PC-3 (cell line): ENCODE measurements around the gene SIAE. TPM values are rescaled to one million over a fixed set of nuclear protein-coding genes. Genes with fewer than 3 reads are reported as not detected.

Experiments
- ATAC-seq: fragments of 200-7000 bp; cut with Tn5 transposase; 2 replicates; pipeline ENCODE4 v1.9.1; 2020; ENCODE audit warnings: mild to moderate bottlenecking, moderate library complexity
- BruUV-seq: library from RNA; stranded (reverse); fragments of 400-500 nt; replicated peaks from 2 replicates; lab custom pipeline; 2021; lab: Mats Ljungman, UMichigan
- CTCF ChIA-PET: fragments of 300-600 bp; sonication (Branson Sonifier 250); formaldehyde crosslinking; loops from one replicate; lab custom pipeline; 2022; ENCODE audit warnings: antibody characterized with exemption; lab: Charles Lee
- POLR2A ChIA-PET: fragments of 300-600 bp; sonication (Branson Sonifier 250); formaldehyde crosslinking; loops from one replicate; lab custom pipeline; 2022; ENCODE audit warnings: antibody characterized with exemption; ENCODE audit not compliant: unreplicated experiment; lab: Charles Lee
- DNase-seq: peaks from one replicate; pipeline ENCODE4 v3.0.0-alpha.2; 2015
- H2AFZ ChIP-seq: fragments of 300-600 bp; sonication (generic); 2 replicates; pipeline ENCODE4 v1.6.0; 2016; ENCODE audit warnings: antibody characterized with exemption, low read length
- H3F3A ChIP-seq: fragments of 300-600 bp; sonication (generic); one replicate; pipeline ENCODE4 v1.6.0; 2017; ENCODE audit warnings: antibody characterized with exemption, low read length, control low read depth, mild to moderate bottlenecking; ENCODE audit not compliant: unreplicated experiment
- H3K27ac ChIP-seq: fragments of 300-600 bp; sonication (generic); 2 replicates; pipeline ENCODE4 v1.5.1; 2016; ENCODE audit warnings: mild to moderate bottlenecking, low read length
- H3K27me3 ChIP-seq: fragments of 300-600 bp; sonication (generic); 2 replicates; pipeline ENCODE4 v1.6.1; 2016; ENCODE audit warnings: low read length, mixed read lengths
- H3K36me3 ChIP-seq: fragments of 300-600 bp; sonication (generic); 2 replicates; pipeline ENCODE4 v1.6.1; 2016; ENCODE audit warnings: low read depth, mixed run types, low read length, mixed read lengths
- H3K4me1 ChIP-seq: fragments of 300-600 bp; sonication (generic); 2 replicates; pipeline ENCODE4 v1.5.1; 2016; ENCODE audit warnings: low read length; ENCODE audit not compliant: insufficient read depth
- H3K4me2 ChIP-seq: fragments of 300-600 bp; sonication (generic); 2 replicates; pipeline ENCODE4 v1.6.0; 2016; ENCODE audit warnings: low read length
- H3K4me3 ChIP-seq: fragments of 300-600 bp; sonication (generic); 2 replicates; pipeline ENCODE4 v1.5.1; 2016; ENCODE audit warnings: mild to moderate bottlenecking, low read length, mixed read lengths
- H3K79me2 ChIP-seq: fragments of 300-600 bp; sonication (generic); 2 replicates; pipeline ENCODE4 v1.6.1; 2017; ENCODE audit warnings: low read length, mixed read lengths
- H3K9ac ChIP-seq: fragments of 300-600 bp; sonication (generic); 2 replicates; pipeline ENCODE4 v1.6.0; 2016; ENCODE audit warnings: mild to moderate bottlenecking, low read length
- H3K9me2 ChIP-seq: fragments of 300-600 bp; sonication (generic); replicated peaks from 2 replicates; pipeline ENCODE4 v1.6.1; 2016; ENCODE audit warnings: mixed run types, low read length, mixed read lengths
- H3K9me3 ChIP-seq: fragments of 300-600 bp; sonication (generic); 2 replicates; pipeline ENCODE4 v1.6.1; 2016; ENCODE audit warnings: low read length, mixed read lengths
- H4K20me1 ChIP-seq: fragments of 300-600 bp; sonication (generic); 2 replicates; pipeline ENCODE4 v1.6.1; 2016; ENCODE audit warnings: low read length, mixed read lengths
- CTCF ChIP-seq: fragments of 300-600 bp; sonication (generic); conservative IDR thresholded peaks from 2 replicates; pipeline ENCODE4 v1.5.1; 2017; ENCODE audit warnings: antibody characterized with exemption, low read depth, mild to moderate bottlenecking, low read length
- EZH2 ChIP-seq: fragments of 300-600 bp; sonication (generic); IDR thresholded peaks from one replicate; pipeline ENCODE4 v1.6.1; 2017; ENCODE audit warnings: antibody characterized with exemption, mild to moderate bottlenecking, low read length; ENCODE audit not compliant: unreplicated experiment
- EZH2phosphoT487 ChIP-seq: fragments of 300-600 bp; sonication (generic); IDR thresholded peaks from 2 replicates; pipeline ENCODE4 v1.6.1; 2018; ENCODE audit warnings: mild to moderate bottlenecking, antibody characterized with exemption, low read length, borderline replicate concordance
- intact Hi-C: fragments of 100-400 bp; cut with micrococcal nuclease; formaldehyde crosslinking; loops from 2 replicates; pipeline ENCODE4 v1.9.0; 2023
- total RNA-seq: library from RNA; depleted of rRNA; stranded (reverse); fragments of >200 nt; gene quantifications from 2 replicates; pipeline ENCODE4 v1.2.3, GENCODE V29; 2014

SIAE gene
- total RNA-seq, 1 experiment from 2014 or later = 17.6 TPM

GRCh38 chr11:124629961-124630360, 43.6 kb downstream of the SIAE start:
- Histone ChIP-seq H3K4me1 (no peaks in the 10 kb centered on the region), H3K27me3 (no peaks in the 10 kb centered on the region), H3F3A (no peaks in the 10 kb centered on the region), H3K36me3 (peaks cover 76% of the 10 kb centered on the region), H3K4me3 (no peak overlapping the region), H3K9ac (no peak overlapping the region), H3K79me2 (peaks cover 8% of the 10 kb centered on the region), H3K9me3 (no peaks in the 10 kb centered on the region), H3K9me2 (no peaks in the 10 kb centered on the region), H4K20me1 (peaks cover 4% of the 10 kb centered on the region; the same call in 1 of the 2 replicates), H2AFZ (no peak overlapping the region), H3K27ac (no peak overlapping the region), H3K4me2 (no peak overlapping the region)
- no peak for TF ChIP-seq CTCF
- TF ChIP-seq EZH2phosphoT487 = no peak
- no peak for TF ChIP-seq EZH2
- no TSS peak for BruUV-seq
- ChIA-PET POLR2A (no interaction called here), CTCF (no interaction called here)
- DNase-seq (no peak), ATAC-seq (no peak)
- intact Hi-C loops = no loop called here

GRCh38 chr11:124627546-124627945, 46.0 kb downstream of the SIAE start:
- Histone ChIP-seq H2AFZ (no peak overlapping the region), H3K27me3 (no peaks in the 10 kb centered on the region), H3K27ac (no peak overlapping the region), H3F3A (no peaks in the 10 kb centered on the region), H3K9me3 (no peaks in the 10 kb centered on the region), H3K79me2 (peaks cover 31% of the 10 kb centered on the region), H3K4me2 (no peak overlapping the region), H4K20me1 (peaks cover 7% of the 10 kb centered on the region; the same call in 1 of the 2 replicates), H3K9me2 (no peaks in the 10 kb centered on the region), H3K9ac (no peak overlapping the region), H3K4me3 (no peak overlapping the region), H3K4me1 (peaks cover 12% of the 10 kb centered on the region), H3K36me3 (peaks cover 65% of the 10 kb centered on the region)
- ChIA-PET POLR2A (interaction anchor here (0.6 kb wide), 1 partner anchor 12 kb away, joined by 3 read pairs; no protein-coding TSS in a partner anchor), CTCF (no interaction called here)
- no peak for ATAC-seq
- BruUV-seq = no TSS peak
- intact Hi-C loops = no loop called here
- no peak for DNase-seq
- no peak for TF ChIP-seq CTCF
- no peak for TF ChIP-seq EZH2phosphoT487
- no peak for TF ChIP-seq EZH2

GRCh38 chr11:124625504-124626168, 47.9 kb downstream of the SIAE start:
- Histone ChIP-seq H3K9me2 (no peaks in the 10 kb centered on the region), H3K9ac (no peak overlapping the region), H3F3A (no peaks in the 10 kb centered on the region), H3K27ac (no peak overlapping the region), H3K27me3 (no peaks in the 10 kb centered on the region), H2AFZ (no peak overlapping the region), H4K20me1 (peaks cover 7% of the 10 kb centered on the region; the same call in 1 of the 2 replicates), H3K36me3 (peaks cover 47% of the 10 kb centered on the region), H3K79me2 (peaks cover 31% of the 10 kb centered on the region), H3K4me1 (peaks cover 17% of the 10 kb centered on the region), H3K4me3 (no peak overlapping the region), H3K4me2 (no peak overlapping the region), H3K9me3 (no peaks in the 10 kb centered on the region)
- no TSS peak for BruUV-seq
- no peak for ATAC-seq
- no peak for TF ChIP-seq EZH2phosphoT487
- TF ChIP-seq CTCF = no peak
- TF ChIP-seq EZH2 = no peak
- POLR2A ChIA-PET = no interaction called here
- intact Hi-C loops = no loop called here
- CTCF ChIA-PET = no interaction called here
- no peak for DNase-seq
